Cardiac fibroblast (primary cell): Measurements from ENCODE around the gene CLEC14A.

ENCODE experiments used
- DNase-seq, 2 donors: peaks; one replicate each; pipeline versions ENCODE4 v3.0.0 to v3.0.0-alpha.2; 2010; ENCODE audit warnings: low read depth in 2 of 2
- H3K4me3 ChIP-seq, 2 donors: replicated peaks in 1 of 2; 1 replicate in 1 of 2; 2 replicates in 1 of 2; pipeline ENCODE4 v1.5.1; 2011; ENCODE audit warnings: low read depth in 2 of 2, low read length in 2 of 2, mild to moderate bottlenecking in 2 of 2, moderate library complexity in 1 of 2
- TF ChIP-seq, protein P1 (sequence below): IDR thresholded peaks from one replicate; pipeline ENCODE4 v1.5.1; 2011; ENCODE audit warnings: low read depth, mild to moderate bottlenecking, low read length, inconsistent platforms

The CLEC14A gene

DNA sequence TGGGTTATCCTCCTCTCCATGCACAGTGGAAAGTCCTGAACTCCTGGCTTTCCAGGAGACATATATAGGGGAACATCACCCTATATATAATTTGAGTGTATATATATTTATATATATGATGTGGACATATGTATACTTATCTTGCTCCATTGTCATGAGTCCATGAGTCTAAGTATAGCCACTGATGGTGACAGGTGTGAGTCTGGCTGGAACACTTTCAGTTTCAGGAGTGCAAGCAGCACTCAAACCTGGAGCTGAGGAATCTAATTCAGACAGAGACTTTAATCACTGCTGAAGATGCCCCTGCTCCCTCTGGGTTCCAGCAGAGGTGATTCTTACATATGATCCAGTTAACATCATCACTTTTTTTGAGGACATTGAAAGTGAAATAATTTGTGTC is 43.8 kb downstream of the CLEC14A start:
- H3K4me3 ChIP-seq = no peak overlapping the region

DNA sequence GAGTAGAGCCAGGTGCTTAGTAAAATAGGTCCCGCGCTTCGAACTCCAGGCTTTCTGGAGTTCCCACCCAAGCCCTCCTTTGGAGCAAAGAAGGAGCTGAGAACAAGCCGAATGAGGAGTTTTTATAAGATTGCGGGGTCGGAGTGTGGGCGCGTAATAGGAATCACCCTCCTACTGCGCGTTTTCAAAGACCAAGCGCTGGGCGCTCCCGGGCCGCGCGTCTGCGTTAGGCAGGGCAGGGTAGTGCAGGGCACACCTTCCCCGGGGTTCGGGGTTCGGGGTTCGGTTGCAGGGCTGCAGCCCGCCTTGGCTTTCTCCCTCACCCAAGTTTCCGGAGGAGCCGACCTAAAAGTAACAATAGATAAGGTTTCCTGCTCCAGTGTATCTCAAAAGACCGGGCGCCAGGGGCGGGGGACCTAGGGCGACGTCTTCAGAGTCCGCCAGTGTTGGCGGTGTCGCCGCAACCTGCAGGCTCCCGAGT is 44.6 kb downstream of the CLEC14A start:
- peak in 1 of 2 donors; percentile 7 for DNase-seq
- TF ChIP-seq, protein P1, sequence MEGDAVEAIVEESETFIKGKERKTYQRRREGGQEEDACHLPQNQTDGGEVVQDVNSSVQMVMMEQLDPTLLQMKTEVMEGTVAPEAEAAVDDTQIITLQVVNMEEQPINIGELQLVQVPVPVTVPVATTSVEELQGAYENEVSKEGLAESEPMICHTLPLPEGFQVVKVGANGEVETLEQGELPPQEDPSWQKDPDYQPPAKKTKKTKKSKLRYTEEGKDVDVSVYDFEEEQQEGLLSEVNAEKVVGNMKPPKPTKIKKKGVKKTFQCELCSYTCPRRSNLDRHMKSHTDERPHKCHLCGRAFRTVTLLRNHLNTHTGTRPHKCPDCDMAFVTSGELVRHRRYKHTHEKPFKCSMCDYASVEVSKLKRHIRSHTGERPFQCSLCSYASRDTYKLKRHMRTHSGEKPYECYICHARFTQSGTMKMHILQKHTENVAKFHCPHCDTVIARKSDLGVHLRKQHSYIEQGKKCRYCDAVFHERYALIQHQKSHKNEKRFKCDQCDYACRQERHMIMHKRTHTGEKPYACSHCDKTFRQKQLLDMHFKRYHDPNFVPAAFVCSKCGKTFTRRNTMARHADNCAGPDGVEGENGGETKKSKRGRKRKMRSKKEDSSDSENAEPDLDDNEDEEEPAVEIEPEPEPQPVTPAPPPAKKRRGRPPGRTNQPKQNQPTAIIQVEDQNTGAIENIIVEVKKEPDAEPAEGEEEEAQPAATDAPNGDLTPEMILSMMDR = peak; percentile 7
- H3K4me3 ChIP-seq = peak overlapping the region; percentile 41 to 46

More for the DNA sequence above, 43.8 kb downstream of the CLEC14A start:
- no peak for DNase-seq
- TF ChIP-seq, protein P1 = no peak

DNA sequence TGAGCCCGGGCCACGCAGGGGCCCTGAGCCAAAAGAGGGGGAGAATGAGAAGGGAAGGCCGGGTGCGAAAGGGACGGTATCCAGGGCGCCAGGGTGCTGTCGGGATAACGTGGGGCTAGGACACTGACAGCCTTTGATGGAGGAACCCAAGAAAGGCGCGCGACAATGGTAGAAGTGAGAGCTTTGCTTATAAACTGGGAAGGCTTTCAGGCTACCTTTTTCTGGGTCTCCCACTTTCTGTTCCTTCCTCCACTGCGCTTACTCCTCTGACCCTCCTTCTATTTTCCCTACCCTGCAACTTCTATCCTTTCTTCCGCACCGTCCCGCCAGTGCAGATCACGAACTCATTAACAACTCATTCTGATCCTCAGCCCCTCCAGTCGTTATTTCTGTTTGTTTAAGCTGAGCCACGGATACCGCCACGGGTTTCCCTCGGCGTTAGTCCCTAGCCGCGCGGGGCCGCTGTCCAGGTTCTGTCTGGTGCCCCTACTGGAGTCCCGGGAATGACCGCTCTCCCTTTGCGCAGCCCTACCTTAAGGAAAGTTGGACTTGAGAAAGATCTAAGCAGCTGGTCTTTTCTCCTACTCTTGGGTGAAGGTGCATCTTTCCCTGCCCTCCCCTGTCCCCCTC is 45.2 kb downstream of the CLEC14A start:
- peak; percentile 66 to 69 for DNase-seq
- H3K4me3 ChIP-seq = peak overlapping the region; percentile 41 to 46
- TF ChIP-seq, protein P1 = peak; percentile 46

DNA sequence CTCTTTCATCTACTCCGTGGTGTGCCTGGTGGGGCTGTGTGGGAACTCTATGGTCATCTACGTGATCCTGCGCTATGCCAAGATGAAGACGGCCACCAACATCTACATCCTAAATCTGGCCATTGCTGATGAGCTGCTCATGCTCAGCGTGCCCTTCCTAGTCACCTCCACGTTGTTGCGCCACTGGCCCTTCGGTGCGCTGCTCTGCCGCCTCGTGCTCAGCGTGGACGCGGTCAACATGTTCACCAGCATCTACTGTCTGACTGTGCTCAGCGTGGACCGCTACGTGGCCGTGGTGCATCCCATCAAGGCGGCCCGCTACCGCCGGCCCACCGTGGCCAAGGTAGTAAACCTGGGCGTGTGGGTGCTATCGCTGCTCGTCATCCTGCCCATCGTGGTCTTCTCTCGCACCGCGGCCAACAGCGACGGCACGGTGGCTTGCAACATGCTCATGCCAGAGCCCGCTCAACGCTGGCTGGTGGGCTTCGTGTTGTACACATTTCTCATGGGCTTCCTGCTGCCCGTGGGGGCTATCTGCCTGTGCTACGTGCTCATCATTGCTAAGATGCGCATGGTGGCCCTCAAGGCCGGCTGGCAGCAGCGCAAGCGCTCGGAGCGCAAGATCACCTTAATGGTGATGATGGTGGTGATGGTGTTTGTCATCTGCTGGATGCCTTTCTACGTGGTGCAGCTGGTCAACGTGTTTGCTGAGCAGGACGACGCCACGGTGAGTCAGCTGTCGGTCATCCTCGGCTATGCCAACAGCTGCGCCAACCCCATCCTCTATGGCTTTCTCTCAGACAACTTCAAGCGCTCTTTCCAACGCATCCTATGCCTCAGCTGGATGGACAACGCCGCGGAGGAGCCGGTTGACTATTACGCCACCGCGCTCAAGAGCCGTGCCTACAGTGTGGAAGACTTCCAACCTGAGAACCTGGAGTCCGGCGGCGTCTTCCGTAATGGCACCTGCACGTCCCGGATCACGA is 46.0 kb downstream of the CLEC14A start:
- H3K4me3 ChIP-seq = peak overlapping the region; percentile 41 to 46
- DNase-seq = peak; percentile 39 to 70
- TF ChIP-seq, protein P1 = no peak

DNA sequence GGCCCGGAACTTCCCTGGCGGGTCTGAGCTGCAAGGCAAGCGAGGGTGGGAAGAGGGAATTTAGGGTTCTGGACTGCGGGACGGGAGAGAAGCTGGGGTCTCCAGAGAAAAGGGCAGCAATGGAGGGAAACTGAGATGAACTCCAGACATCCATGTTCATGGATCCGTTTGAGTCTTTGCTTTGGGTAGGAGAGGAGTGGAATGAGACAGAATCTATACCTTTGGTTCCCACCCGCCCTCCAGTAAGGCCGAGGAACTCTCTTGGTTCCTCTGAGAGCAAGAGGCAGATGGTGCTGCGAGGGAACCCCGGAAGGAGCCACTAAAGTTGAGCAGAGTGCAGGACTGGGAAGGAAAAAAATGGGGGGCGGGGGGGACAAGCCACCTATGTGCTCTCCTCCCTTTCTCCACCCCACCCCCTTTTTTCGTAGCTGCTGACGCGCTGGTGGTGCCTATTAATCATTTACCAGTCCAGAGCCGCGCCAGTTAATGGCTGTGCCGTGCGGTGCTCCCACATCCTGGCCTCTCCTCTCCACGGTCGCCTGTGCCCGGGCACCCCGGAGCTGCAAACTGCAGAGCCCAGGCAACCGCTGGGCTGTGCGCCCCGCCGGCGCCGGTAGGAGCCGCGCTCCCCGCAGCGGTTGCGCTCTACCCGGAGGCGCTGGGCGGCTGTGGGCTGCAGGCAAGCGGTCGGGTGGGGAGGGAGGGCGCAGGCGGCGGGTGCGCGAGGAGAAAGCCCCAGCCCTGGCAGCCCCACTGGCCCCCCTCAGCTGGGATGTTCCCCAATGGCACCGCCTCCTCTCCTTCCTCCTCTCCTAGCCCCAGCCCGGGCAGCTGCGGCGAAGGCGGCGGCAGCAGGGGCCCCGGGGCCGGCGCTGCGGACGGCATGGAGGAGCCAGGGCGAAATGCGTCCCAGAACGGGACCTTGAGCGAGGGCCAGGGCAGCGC is 47.0 kb downstream of the CLEC14A start:
- peak overlapping the region; percentile 41 to 46 for H3K4me3 ChIP-seq
- TF ChIP-seq, protein P1 = peak; percentile 8
- peak; percentile 42 to 72 for DNase-seq
